Endothelial cell of umbilical vein (primary cell): Measurements from ENCODE around the gene BTC. TPM values are rescaled to one million over a fixed set of nuclear protein-coding genes. Genes with fewer than 3 reads are reported as not detected.

Experiments used
- BruUV-seq: library from RNA; stranded (reverse); fragments of 400-500 nt; replicated peaks from 2 replicates; lab custom pipeline; 2021; lab: Mats Ljungman, UMichigan
- CTCF ChIA-PET: fragments of 300-600, 350-600 bp; sonication (Branson Sonifier 250); formaldehyde crosslinking; loops from one replicate; lab custom pipeline; 2021; ENCODE audit warnings: antibody characterized with exemption, inconsistent platforms; lab: Charles Lee
- POLR2A ChIA-PET: fragments of 300-600, 350-600 bp; sonication (Branson Sonifier 250); formaldehyde crosslinking; loops from one replicate; lab custom pipeline; 2021; ENCODE audit warnings: antibody characterized with exemption, inconsistent platforms; lab: Charles Lee
- DNase-seq: peaks from one replicate; pipeline ENCODE4 v3.0.0-alpha.2; 2011; ENCODE audit warnings: low read depth, low spot score
- FAIRE-seq: peaks from 2 replicates; lab custom pipeline; 2011; peaks lifted over from hg19 to GRCh38; lab: Jason Lieb, UNC
- H2AFZ ChIP-seq: 2 replicates; pipeline ENCODE4 v1.6.0; 2012; ENCODE audit warnings: low read depth, low read length, control low read depth, inconsistent platforms
- H3K27ac ChIP-seq: 2 replicates; pipeline ENCODE4 v1.5.1; 2011; ENCODE audit warnings: low read depth, mild to moderate bottlenecking, control low read depth, low read length, moderate library complexity; ENCODE audit not compliant: insufficient read depth
- H3K27me3 ChIP-seq, 2 experiments: 2 replicates each; pipeline versions ENCODE4 v1.6.0 to v1.6.1; 2011; ENCODE audit warnings: low read length in 2 of 2, mixed read lengths in 1 of 2; ENCODE audit not compliant: control insufficient read depth in 2 of 2, insufficient read depth in 2 of 2
- H3K36me3 ChIP-seq, 2 experiments: 2 replicates in 1 of 2; 3 replicates in 1 of 2; pipeline ENCODE4 v1.5.1; 2011; ENCODE audit warnings: low read length in 2 of 2, mild to moderate bottlenecking in 1 of 2, moderate library complexity in 1 of 2; ENCODE audit not compliant: control insufficient read depth in 2 of 2, insufficient read depth in 2 of 2; ENCODE audit errors: extremely low read depth in 1 of 2
- H3K4me1 ChIP-seq: 3 replicates; pipeline ENCODE4 v1.5.1; 2011; ENCODE audit warnings: mild to moderate bottlenecking, low read length; ENCODE audit not compliant: control insufficient read depth, insufficient read depth; ENCODE audit errors: extremely low read depth
- H3K4me2 ChIP-seq: 2 replicates; pipeline ENCODE4 v1.6.1; 2011; ENCODE audit warnings: low read length, control low read depth, mixed read lengths; ENCODE audit not compliant: insufficient read depth
- H3K4me3 ChIP-seq, 3 experiments: fragments of 200-600 bp in 1 of 3; sonication (generic), shearing (Covaris generic) in 1 of 3; replicated peaks in 1 of 3; 2 replicates each; pipeline ENCODE4 v1.5.1; 2011 to 2016; ENCODE audit warnings: control low read depth in 3 of 3, low read length in 3 of 3, mild to moderate bottlenecking in 2 of 3, inconsistent platforms in 1 of 3, low read depth in 1 of 3, moderate library complexity in 1 of 3; ENCODE audit not compliant: insufficient read depth in 1 of 3
- H3K79me2 ChIP-seq: 2 replicates; pipeline ENCODE4 v1.6.0; 2012; ENCODE audit warnings: low read length, inconsistent platforms; ENCODE audit not compliant: control insufficient read depth, insufficient read depth
- H3K9ac ChIP-seq: replicated peaks from 2 replicates; pipeline ENCODE3; 2011; ENCODE audit warnings: low read length, control low read depth; ENCODE audit not compliant: insufficient read depth; ENCODE audit errors: extremely low read depth
- H3K9me1 ChIP-seq: replicated peaks from 3 replicates; pipeline ENCODE4 v1.6.0; 2011; ENCODE audit warnings: mild to moderate bottlenecking, low read length; ENCODE audit not compliant: control insufficient read depth, insufficient read depth; ENCODE audit errors: extremely low read depth
- H3K9me3 ChIP-seq: replicated peaks from 2 replicates; pipeline ENCODE4 v1.5.1; 2012; ENCODE audit warnings: low read length, inconsistent platforms; ENCODE audit not compliant: control insufficient read depth, insufficient read depth
- H4K20me1 ChIP-seq: replicated peaks from 2 replicates; pipeline ENCODE3; 2011; ENCODE audit warnings: mild to moderate bottlenecking, low read length; ENCODE audit not compliant: control insufficient read depth, insufficient read depth; ENCODE audit errors: extremely low read depth
- EZH2 ChIP-seq: IDR thresholded peaks from 2 replicates; pipeline ENCODE4 v1.6.1; 2012; ENCODE audit warnings: borderline replicate concordance, low read depth, mild to moderate bottlenecking, moderate library complexity, low read length, inconsistent platforms; ENCODE audit not compliant: severe bottlenecking
- FOS ChIP-seq: IDR thresholded peaks from 2 replicates; pipeline ENCODE4 v1.6.1; 2011; ENCODE audit warnings: mild to moderate bottlenecking, low read length, moderate library complexity, borderline replicate concordance; ENCODE audit not compliant: insufficient read depth
- GATA2 ChIP-seq: IDR thresholded peaks from 2 replicates; pipeline ENCODE4 v1.7.0; 2011; ENCODE audit warnings: low read depth, mild to moderate bottlenecking, moderate library complexity, mixed read lengths, low read length; ENCODE audit not compliant: insufficient read length, insufficient read depth
- JUN ChIP-seq: IDR thresholded peaks from 2 replicates; pipeline ENCODE4 v1.6.1; 2011; ENCODE audit warnings: borderline replicate concordance, low read depth; ENCODE audit not compliant: insufficient read length, insufficient read depth
- MYC ChIP-seq: IDR thresholded peaks from one replicate; pipeline ENCODE4 v1.6.1; 2011; ENCODE audit warnings: mild to moderate bottlenecking, low read depth, low read length
- POLR2A ChIP-seq: IDR thresholded peaks from 2 replicates; pipeline ENCODE4 v1.6.1; 2012; ENCODE audit warnings: low read depth, mild to moderate bottlenecking, control low read depth, low read length
- POLR2AphosphoS5 ChIP-seq: IDR thresholded peaks from 2 replicates; pipeline ENCODE4 v1.6.1; 2012; ENCODE audit warnings: low read depth, mild to moderate bottlenecking, control low read depth, low read length, moderate library complexity; ENCODE audit not compliant: insufficient read depth
- dilution Hi-C: fragments of 300-500 bp; cut with MboI; formaldehyde crosslinking; loops from one replicate; pipeline ENCODE4 v1.15.0; 2019; ENCODE audit warnings: low sequenced_read_pairs; ENCODE audit not compliant: extremely low pct_ligation_motif_present
- intact Hi-C: fragments of 100-400 bp; cut with micrococcal nuclease; formaldehyde crosslinking; loops from one replicate; pipeline ENCODE4 v1.10.0; 2022
- polyA plus RNA-seq, 4 experiments: library from polyadenylated mRNA; depleted of rRNA in 3 of 4; stranded (reverse) in 3 of 4; unstranded in 1 of 4; fragments of >200 nt; gene quantifications; 2 replicates each; pipeline versions ENCODE4 v1.2.1 to v1.2.3, GENCODE V29; 2011 to 2012; ENCODE audit warnings: missing spikeins in 1 of 4
- total RNA-seq: library from RNA; stranded (reverse); gene quantifications from 2 replicates; pipeline ENCODE4 v1.2.3, GENCODE V29; 2021
- TF ChIP-seq, protein P1 (sequence below), 2 donors: IDR thresholded peaks; 1 replicate in 1 of 2; 2 replicates in 1 of 2; pipeline ENCODE4 v1.5.1; 2011; ENCODE audit warnings: low read length in 2 of 2, mild to moderate bottlenecking in 2 of 2, moderate library complexity in 2 of 2, control low read depth in 1 of 2, inconsistent platforms in 1 of 2, low read depth in 1 of 2; ENCODE audit not compliant: insufficient read depth in 1 of 2; ENCODE audit errors: extremely low read depth in 1 of 2
- TF ChIP-seq, protein P2 (sequence below): IDR thresholded peaks from 2 replicates; pipeline ENCODE4 v1.6.1; 2011; ENCODE audit not compliant: insufficient read depth, insufficient read length

BTC gene
- total and polyA plus RNA-seq, 2 donors (not counting 3 experiments of a cell fraction or from before 2014, with no cell fraction given) = 0.04 TPM; not detected in 1

DNA sequence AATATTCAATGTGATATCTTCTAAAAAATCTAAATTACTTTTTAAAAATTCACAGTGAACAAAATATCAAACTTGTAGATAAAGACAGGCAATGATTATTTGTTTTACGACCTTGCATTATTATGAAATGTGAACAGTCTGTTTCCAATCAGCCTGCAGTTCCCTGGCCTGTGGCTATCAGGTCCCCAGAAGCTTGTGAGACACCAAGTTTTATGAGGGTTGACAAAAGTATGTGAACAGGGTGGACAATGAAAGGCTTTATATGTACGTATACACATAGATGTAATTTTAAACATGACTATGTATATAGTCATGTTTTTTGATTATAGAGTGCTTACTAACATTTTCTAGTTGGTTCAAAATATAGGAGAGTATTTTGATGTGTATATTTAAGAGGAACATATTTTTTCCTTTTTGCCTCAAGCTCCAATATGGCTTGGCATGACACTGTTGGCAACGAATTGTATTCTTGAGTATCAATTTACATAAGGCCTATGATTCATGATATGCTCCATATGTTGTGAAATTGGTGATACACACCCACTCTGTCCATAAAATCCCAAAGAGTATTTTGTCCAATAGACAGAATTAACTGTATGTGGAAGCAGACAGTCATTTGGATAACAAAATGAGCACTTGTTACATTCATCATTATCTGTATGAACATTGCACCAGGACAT is 55.7 kb downstream of the BTC start:
- BruUV-seq = no TSS peak
- FAIRE-seq = no peak
- Histone ChIP-seq H3K27me3 (peaks cover 0 to 2% of the 10 kb centered on the region in 2 experiments), H3K9me3 (no peaks in the 10 kb centered on the region), H2AFZ (no peak overlapping the region), H3K4me2 (no peak overlapping the region), H4K20me1 (no peaks in the 10 kb centered on the region), H3K4me3 (no peak overlapping the region), H3K36me3 (no peaks in the 10 kb centered on the region), H3K79me2 (no peaks in the 10 kb centered on the region), H3K9ac (no peak overlapping the region), H3K9me1 (no peaks in the 10 kb centered on the region), H3K4me1 (no peaks in the 10 kb centered on the region), H3K27ac (no peak overlapping the region)
- TF ChIP-seq, protein P1, sequence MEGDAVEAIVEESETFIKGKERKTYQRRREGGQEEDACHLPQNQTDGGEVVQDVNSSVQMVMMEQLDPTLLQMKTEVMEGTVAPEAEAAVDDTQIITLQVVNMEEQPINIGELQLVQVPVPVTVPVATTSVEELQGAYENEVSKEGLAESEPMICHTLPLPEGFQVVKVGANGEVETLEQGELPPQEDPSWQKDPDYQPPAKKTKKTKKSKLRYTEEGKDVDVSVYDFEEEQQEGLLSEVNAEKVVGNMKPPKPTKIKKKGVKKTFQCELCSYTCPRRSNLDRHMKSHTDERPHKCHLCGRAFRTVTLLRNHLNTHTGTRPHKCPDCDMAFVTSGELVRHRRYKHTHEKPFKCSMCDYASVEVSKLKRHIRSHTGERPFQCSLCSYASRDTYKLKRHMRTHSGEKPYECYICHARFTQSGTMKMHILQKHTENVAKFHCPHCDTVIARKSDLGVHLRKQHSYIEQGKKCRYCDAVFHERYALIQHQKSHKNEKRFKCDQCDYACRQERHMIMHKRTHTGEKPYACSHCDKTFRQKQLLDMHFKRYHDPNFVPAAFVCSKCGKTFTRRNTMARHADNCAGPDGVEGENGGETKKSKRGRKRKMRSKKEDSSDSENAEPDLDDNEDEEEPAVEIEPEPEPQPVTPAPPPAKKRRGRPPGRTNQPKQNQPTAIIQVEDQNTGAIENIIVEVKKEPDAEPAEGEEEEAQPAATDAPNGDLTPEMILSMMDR (IDR thresholded peaks at IDR 0.05; ENCODE audit: extremely low read depth in 1 of 2, insufficient read depth in 1 of 2, low read depth in 1 of 2, low read length in 2 of 2) = no peak
- intact Hi-C loops = no loop called here
- dilution Hi-C loops = no loop called here
- POLR2A ChIA-PET = no interaction called here
- no peak for DNase-seq
- CTCF ChIA-PET = no interaction called here

DNA sequence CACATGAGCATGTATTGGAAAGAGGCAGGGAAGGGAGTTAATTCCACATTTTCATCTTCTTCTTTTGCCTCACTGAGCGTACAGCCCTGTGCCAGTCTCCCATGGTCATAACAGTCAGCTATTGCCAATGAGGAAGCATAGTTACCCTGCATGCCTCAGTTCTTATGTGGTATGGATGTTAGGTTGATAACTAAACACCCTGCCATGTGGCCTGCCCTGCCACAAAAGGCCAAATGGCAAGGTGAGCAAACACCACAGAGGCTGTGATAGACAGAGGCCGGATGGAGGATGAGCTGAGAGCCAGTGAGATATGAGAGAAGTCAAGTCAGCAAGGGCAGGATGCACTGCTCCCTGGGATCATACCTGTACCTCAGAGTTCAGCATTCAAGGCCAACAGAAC is 59.3 kb downstream of the BTC start:
- no peak overlapping the region for H2AFZ ChIP-seq
- TF ChIP-seq POLR2AphosphoS5 (no peak), FOS (no peak), JUN (no peak), GATA2 (no peak), MYC (no peak), EZH2 (no peak), POLR2A (no peak)
- TF ChIP-seq, protein P1 (IDR thresholded peaks at IDR 0.05; ENCODE audit: extremely low read depth in 1 of 2, insufficient read depth in 1 of 2, low read depth in 1 of 2, low read length in 2 of 2) = no peak
- TF ChIP-seq, protein P2, sequence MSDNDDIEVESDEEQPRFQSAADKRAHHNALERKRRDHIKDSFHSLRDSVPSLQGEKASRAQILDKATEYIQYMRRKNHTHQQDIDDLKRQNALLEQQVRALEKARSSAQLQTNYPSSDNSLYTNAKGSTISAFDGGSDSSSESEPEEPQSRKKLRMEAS = no peak
- no peak overlapping the region for H3K9ac ChIP-seq
- DNase-seq (no peak), FAIRE-seq (no peak)
- BruUV-seq = no TSS peak
- H4K20me1 ChIP-seq = no peaks in the 10 kb centered on the region
- H3K9me1 ChIP-seq = no peaks in the 10 kb centered on the region
- intact Hi-C loops (no loop called here), dilution Hi-C loops (no loop called here)
- no peaks in the 10 kb centered on the region for H3K79me2 ChIP-seq
- H3K4me1 ChIP-seq = no peaks in the 10 kb centered on the region
- H3K4me2 ChIP-seq = no peak overlapping the region
- no peaks in the 10 kb centered on the region for H3K9me3 ChIP-seq
- no peaks in the 10 kb centered on the region for H3K36me3 ChIP-seq
- POLR2A ChIA-PET = no interaction called here
- no peak overlapping the region for H3K4me3 ChIP-seq
- peaks cover 0 to 2% of the 10 kb centered on the region in 2 experiments for H3K27me3 ChIP-seq
- CTCF ChIA-PET = no interaction called here
- H3K27ac ChIP-seq = no peak overlapping the region
